ENCODE measurements around the gene RAB23. TPM values are rescaled to one million over a fixed set of nuclear protein-coding genes. Genes with fewer than 3 reads are reported as not detected.
A peak's percentile ranks its signal among the peaks of the same experiment; 100 is the strongest.

RAB23 gene
- total RNA-seq, 4 donors from 2014 or later: 3.0 to 18.2 (median 5.0) TPM

DNA sequence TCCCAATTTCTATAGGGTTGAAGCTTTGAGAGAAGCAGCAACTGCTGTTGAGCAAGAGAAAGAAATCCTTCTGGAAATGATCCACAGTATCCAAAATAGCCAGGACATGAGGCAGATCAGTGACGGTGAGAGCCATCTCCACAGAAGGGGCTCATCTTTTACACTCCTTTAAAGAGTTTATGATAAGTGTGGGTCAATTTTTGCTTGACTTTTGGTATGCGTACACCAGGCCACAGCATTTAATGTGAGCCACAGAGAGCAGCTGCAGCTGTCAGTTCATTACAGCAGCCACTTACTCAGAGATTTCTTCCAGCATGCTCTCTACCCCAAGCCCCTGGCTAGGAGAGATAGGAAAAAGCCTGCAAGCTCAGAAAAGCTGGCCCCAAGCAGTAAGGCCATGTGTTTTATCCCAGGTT is 40.1 kb downstream of the RAB23 start:
- peak overlapping the region in 1 of 4 donors; percentile 31 for H3K27ac ChIP-seq
- H3K27me3 ChIP-seq: no peaks in the 10 kb centered on the region
- TF ChIP-seq, protein P1, sequence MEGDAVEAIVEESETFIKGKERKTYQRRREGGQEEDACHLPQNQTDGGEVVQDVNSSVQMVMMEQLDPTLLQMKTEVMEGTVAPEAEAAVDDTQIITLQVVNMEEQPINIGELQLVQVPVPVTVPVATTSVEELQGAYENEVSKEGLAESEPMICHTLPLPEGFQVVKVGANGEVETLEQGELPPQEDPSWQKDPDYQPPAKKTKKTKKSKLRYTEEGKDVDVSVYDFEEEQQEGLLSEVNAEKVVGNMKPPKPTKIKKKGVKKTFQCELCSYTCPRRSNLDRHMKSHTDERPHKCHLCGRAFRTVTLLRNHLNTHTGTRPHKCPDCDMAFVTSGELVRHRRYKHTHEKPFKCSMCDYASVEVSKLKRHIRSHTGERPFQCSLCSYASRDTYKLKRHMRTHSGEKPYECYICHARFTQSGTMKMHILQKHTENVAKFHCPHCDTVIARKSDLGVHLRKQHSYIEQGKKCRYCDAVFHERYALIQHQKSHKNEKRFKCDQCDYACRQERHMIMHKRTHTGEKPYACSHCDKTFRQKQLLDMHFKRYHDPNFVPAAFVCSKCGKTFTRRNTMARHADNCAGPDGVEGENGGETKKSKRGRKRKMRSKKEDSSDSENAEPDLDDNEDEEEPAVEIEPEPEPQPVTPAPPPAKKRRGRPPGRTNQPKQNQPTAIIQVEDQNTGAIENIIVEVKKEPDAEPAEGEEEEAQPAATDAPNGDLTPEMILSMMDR (IDR thresholded peaks at IDR 0.05): no peak
- TF ChIP-seq POLR2A (IDR thresholded peaks at IDR 0.05): no peak
- H3K4me1 ChIP-seq: no peaks in the 10 kb centered on the region
- H3K36me3 ChIP-seq: no peaks in the 10 kb centered on the region
- no peak for DNase-seq
- no peak overlapping the region for H3K4me3 ChIP-seq
- no peaks in the 10 kb centered on the region for H3K9me3 ChIP-seq

DNA sequence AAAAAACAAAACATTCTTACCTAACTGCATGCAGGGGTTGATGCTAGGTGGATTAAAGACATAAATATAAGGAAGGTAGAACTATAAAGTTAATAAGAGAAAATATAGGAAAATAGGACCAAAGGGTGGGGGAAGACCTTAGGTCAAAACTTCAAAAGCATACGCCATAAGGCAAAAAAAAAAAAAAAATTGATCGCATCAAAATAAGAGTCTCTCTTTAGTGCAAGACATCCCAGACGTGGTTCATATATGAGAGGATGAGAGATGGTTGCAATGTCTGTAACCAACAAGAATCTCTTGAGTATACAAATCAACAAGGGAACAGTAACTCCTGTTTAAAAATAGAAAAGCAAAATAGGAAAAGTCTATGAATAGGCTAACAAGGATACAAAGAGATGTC is 41.5 kb downstream of the RAB23 start:
- Histone ChIP-seq H3K27me3 (no peaks in the 10 kb centered on the region), H3K27ac (no peak overlapping the region), H3K9me3 (no peaks in the 10 kb centered on the region), H3K4me3 (no peak overlapping the region), H3K36me3 (no peaks in the 10 kb centered on the region), H3K4me1 (no peaks in the 10 kb centered on the region)
- DNase-seq: no peak
- no peak for TF ChIP-seq POLR2A (IDR thresholded peaks at IDR 0.05)
- TF ChIP-seq, protein P1 (IDR thresholded peaks at IDR 0.05): no peak

DNA sequence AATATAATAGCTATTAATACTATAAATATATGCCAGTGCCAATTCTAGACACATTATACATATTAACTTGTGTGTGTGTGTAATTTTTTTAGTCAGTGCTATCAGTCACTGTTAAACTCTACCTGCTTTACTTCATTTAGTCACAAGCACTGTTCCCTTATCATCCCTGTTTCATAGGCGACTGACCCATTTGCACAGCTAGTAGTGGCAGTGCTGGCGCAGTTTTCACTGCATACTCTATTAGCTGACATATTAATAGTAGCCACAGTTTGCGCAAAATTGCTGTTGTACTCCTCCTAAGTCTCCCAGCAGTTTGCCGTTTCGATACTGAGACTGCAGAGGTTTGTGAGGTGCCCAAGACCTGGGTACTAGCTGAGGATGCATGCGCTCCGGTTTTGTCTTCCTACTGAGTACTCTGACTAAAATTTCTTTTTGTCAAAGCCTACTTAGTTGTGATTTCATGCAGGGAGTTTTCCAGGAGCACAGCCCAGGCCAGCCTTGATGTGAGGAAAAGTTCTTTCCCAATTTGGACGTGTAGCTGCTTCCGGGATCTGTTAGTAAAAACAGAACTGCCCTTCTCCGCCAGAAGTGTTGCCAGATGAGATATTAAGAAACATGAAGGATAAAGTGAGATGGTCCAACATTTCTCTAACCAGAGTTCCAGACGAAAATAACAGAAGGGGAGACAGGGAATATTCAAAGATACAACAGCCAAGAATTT is 44.4 kb downstream of the RAB23 start:
- Histone ChIP-seq H3K27me3 (no peaks in the 10 kb centered on the region), H3K4me3 (no peak overlapping the region), H3K36me3 (no peaks in the 10 kb centered on the region), H3K4me1 (no peaks in the 10 kb centered on the region), H3K27ac (peak overlapping the region; percentile 5 to 90 (median 29)), H3K9me3 (no peaks in the 10 kb centered on the region)
- TF ChIP-seq, protein P1 (IDR thresholded peaks at IDR 0.05): no peak
- no peak for TF ChIP-seq POLR2A (IDR thresholded peaks at IDR 0.05)
- DNase-seq: peak in 1 of 3 donors; percentile 52

DNA sequence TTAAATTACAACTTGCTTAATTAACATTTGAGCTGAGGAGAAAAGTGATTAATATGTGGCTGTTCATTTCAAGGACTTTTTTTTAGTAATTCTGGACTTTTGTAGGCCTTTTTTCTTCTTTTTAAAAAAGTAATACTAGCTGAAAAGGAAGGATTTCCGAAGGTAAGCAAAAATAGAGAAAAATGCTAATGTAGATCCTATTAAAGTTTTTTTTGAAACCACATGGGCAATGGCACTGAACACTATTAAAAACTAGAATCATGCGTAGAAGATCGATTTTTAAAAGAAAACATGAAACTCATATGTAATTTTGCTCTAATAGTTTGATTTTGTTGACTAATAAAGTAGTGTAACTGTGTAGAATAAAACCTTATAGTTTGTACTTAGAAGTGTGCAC is 47.6 kb downstream of the RAB23 start:
- Histone ChIP-seq H3K4me1 (no peaks in the 10 kb centered on the region), H3K36me3 (no peaks in the 10 kb centered on the region), H3K9me3 (no peaks in the 10 kb centered on the region), H3K27ac (peak overlapping the region in 1 of 4 donors; percentile 90), H3K4me3 (peak overlapping the region in 1 of 4 donors; percentile 70), H3K27me3 (no peaks in the 10 kb centered on the region)
- DNase-seq: no peak
- TF ChIP-seq, protein P1 (IDR thresholded peaks at IDR 0.05): no peak
- no peak for TF ChIP-seq POLR2A (IDR thresholded peaks at IDR 0.05)

DNA sequence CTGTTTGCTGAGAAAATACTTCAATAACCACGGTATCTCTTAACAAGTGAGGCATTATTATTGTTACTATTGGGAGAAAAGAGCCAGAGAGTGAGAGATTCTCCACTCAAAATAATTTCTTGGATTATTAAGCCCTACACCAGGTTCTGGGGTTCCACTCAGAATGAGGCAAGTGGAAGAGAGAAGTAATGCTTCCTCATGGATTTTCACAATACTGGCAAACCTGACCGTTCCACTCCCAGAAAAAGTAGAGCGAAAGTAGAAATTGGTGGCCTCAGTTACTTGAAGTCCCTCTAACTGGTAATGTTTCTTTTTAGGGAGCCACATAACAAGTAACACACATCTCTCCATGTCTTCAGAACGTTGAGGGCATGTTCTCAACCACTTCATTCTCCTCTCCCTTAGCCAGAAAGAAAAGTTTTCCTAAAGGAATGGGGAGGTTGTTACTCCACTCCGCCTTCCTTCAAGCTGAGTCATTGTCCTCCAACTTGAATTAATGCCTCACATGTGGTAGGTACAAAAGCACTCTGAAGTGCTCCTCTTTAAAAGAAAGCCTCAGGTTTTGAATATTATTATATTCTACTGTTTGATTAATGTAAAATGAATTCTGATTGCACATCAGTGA is 48.1 kb downstream of the RAB23 start:
- peak overlapping the region in 2 of 4 donors; percentile 90 for H3K27ac ChIP-seq
- DNase-seq: no peak
- H3K27me3 ChIP-seq: no peaks in the 10 kb centered on the region
- no peaks in the 10 kb centered on the region for H3K36me3 ChIP-seq
- H3K9me3 ChIP-seq: no peaks in the 10 kb centered on the region
- H3K4me1 ChIP-seq: no peaks in the 10 kb centered on the region
- TF ChIP-seq, protein P1 (IDR thresholded peaks at IDR 0.05): no peak
- no peak for TF ChIP-seq POLR2A (IDR thresholded peaks at IDR 0.05)
- H3K4me3 ChIP-seq: peak overlapping the region; percentile 56 to 77 (median 73)

All from Peyer's patch (tissue), 4 donors.